Measurements from ENCODE around the gene LINC00237.

The LINC00237 gene

GRCh38 chr20:21092806-21093205, 13.4 kb downstream of the LINC00237 start:
- no peak for DNase-seq

- no peak for DNase-seq
Observed at GRCh38 chr20:21090721-21091120, 15.4 kb downstream of the LINC00237 start.

- DNase-seq, result no peak
Observed at GRCh38 chr20:21090111-21090618, 16.0 kb downstream of the LINC00237 start.

- no peak for DNase-seq
Observed at GRCh38 chr20:21089391-21089790, 16.8 kb downstream of the LINC00237 start.

GRCh38 chr20:21087862-21088540, 18.2 kb downstream of the LINC00237 start:
- DNase-seq, result no peak

GRCh38 chr20:21083825-21084325, 22.3 kb downstream of the LINC00237 start:
- DNase-seq, result no peak

- no peak for DNase-seq
Observed at GRCh38 chr20:21082584-21082983, 23.6 kb downstream of the LINC00237 start.

GRCh38 chr20:21077809-21078345, 28.3 kb downstream of the LINC00237 start:
- DNase-seq, result no peak

- DNase-seq, result no peak
Observed at GRCh38 chr20:21076073-21076472, 30.1 kb downstream of the LINC00237 start.

- no peak for DNase-seq
Observed at GRCh38 chr20:21075471-21075870, 30.7 kb downstream of the LINC00237 start.

- no peak for DNase-seq
Observed at GRCh38 chr20:21074605-21075336, 31.4 kb downstream of the LINC00237 start.

GRCh38 chr20:21067255-21067654, 38.9 kb downstream of the LINC00237 start:
- no peak for DNase-seq

- no peak for DNase-seq
Observed at GRCh38 chr20:21064924-21065323, 41.2 kb downstream of the LINC00237 start.

GRCh38 chr20:21063276-21063675, 42.9 kb downstream of the LINC00237 start:
- DNase-seq, result no peak

GRCh38 chr20:21053002-21053762, 53.0 kb downstream of the LINC00237 start:
- DNase-seq, result no peak

GRCh38 chr20:21052686-21053001, 53.5 kb downstream of the LINC00237 start:
- DNase-seq, result no peak

GRCh38 chr20:21052241-21052640, 53.9 kb downstream of the LINC00237 start:
- no peak for DNase-seq

GRCh38 chr20:21050710-21051109, 55.4 kb downstream of the LINC00237 start:
- no peak for DNase-seq

- no peak for DNase-seq
Observed at GRCh38 chr20:21049305-21049828, 56.8 kb downstream of the LINC00237 start.

GRCh38 chr20:21048841-21049273, 57.3 kb downstream of the LINC00237 start:
- peak; percentile 8 for DNase-seq

GRCh38 chr20:21047981-21048380, 58.2 kb downstream of the LINC00237 start:
- DNase-seq, result no peak

- no peak for DNase-seq
Observed at GRCh38 chr20:21046413-21047070, 59.6 kb downstream of the LINC00237 start.

Measured in effector CD8-positive, alpha-beta T cell (primary cell).